ENCODE results near the gene RPS17.
"Not testable (repeated sequence)": the region's sequence is repeated elsewhere in the genome, so short reads cannot be mapped to it uniquely, and the experiment has no call there.

The RPS17 gene

GRCh38 chr15:82507693-82508092, 32.6 kb downstream of the RPS17 start:
- DNase-seq (ENCODE audit: low spot score) = not testable (repeated sequence)

GRCh38 chr15:82507087-82507486, 33.2 kb downstream of the RPS17 start:
- not testable (repeated sequence) for DNase-seq (ENCODE audit: low spot score)

- DNase-seq (ENCODE audit: low spot score) = not testable (repeated sequence)
Measured at GRCh38 chr15:82505842-82506241, 34.4 kb downstream of the RPS17 start.

- DNase-seq (ENCODE audit: low spot score) = not testable (repeated sequence)
Measured at GRCh38 chr15:82504074-82504473, 36.2 kb downstream of the RPS17 start.

GRCh38 chr15:82502700-82503339, 37.4 kb downstream of the RPS17 start:
- not testable (repeated sequence) for DNase-seq (ENCODE audit: low spot score)

- not testable (repeated sequence) for DNase-seq (ENCODE audit: low spot score)
Measured at GRCh38 chr15:82500772-82501171, 39.5 kb downstream of the RPS17 start.

GRCh38 chr15:82497978-82498377, 42.3 kb downstream of the RPS17 start:
- not testable (repeated sequence) for DNase-seq (ENCODE audit: low spot score)

- DNase-seq (ENCODE audit: low spot score) = not testable (repeated sequence)
Measured at GRCh38 chr15:82488250-82488649, 52.0 kb downstream of the RPS17 start.

- DNase-seq (ENCODE audit: low spot score) = not testable (repeated sequence)
Measured at GRCh38 chr15:82487045-82487444, 53.2 kb downstream of the RPS17 start.
